ENCODE measurements around the gene MED28. TPM values are rescaled to one million over a fixed set of nuclear protein-coding genes. Genes with fewer than 3 reads are reported as not detected.
"Not testable (repeated sequence)": the region's sequence is repeated elsewhere in the genome, so short reads cannot be mapped to it uniquely, and the experiment has no call there.

MED28 gene
- polyA plus RNA-seq = 1 to 10 TPM; 5.0 to 9.8 TPM

GRCh38 chr4:17614416-17615299 is at the start of gene MED28:
Gene MED28, plus strand, starts transcription at chr4:17614641. Its CDS starts 14 bp downstream, at chr4:17614655.
- Histone ChIP-seq H3K27ac (ENCODE audit: low read depth in 2 of 2, low read length in 1 of 2) (peak within 1 kb of the TSS; percentile 59 to 91), H3K4me1 (ENCODE audit: control insufficient read depth in 2 of 2, insufficient read depth in 2 of 2, low read length in 1 of 2) (peaks cover 7 to 9% of the 10 kb centered on the region in 2 donors), H3K36me3 (ENCODE audit: control insufficient read depth in 2 of 2, insufficient read depth in 2 of 2, low read length in 1 of 2) (peaks cover 0 to 8% of the 10 kb centered on the region in 2 donors), H3K9me3 (ENCODE audit: control insufficient read depth in 2 of 2, insufficient read depth in 1 of 2, low read depth in 1 of 2, low read length in 1 of 2) (no peaks in the 10 kb centered on the region), H3K27me3 (ENCODE audit: control insufficient read depth in 1 of 2, insufficient read depth in 2 of 2, low read length in 2 of 2) (no peaks in the 10 kb centered on the region), H3K4me3 (ENCODE audit: low read depth in 1 of 2, low read length in 2 of 2) (peak within 1 kb of the TSS; percentile 75 to 99)
- 0% methylated on average over 46 of the region's 46 CpGs for WGBS, 2 donors

GRCh38 chr4:17565846-17566245 is 48.6 kb upstream of the MED28 start:
- H3K27ac ChIP-seq (ENCODE audit: low read depth in 2 of 2, low read length in 1 of 2) = no peak overlapping the region
- no peak overlapping the region for H3K4me3 ChIP-seq (ENCODE audit: low read depth in 1 of 2, low read length in 2 of 2)
- no peaks in the 10 kb centered on the region for H3K4me1 ChIP-seq (ENCODE audit: control insufficient read depth in 2 of 2, insufficient read depth in 2 of 2, low read length in 1 of 2)
- no peaks in the 10 kb centered on the region for H3K27me3 ChIP-seq (ENCODE audit: control insufficient read depth in 1 of 2, insufficient read depth in 2 of 2, low read length in 2 of 2)
- no peaks in the 10 kb centered on the region for H3K36me3 ChIP-seq (ENCODE audit: control insufficient read depth in 2 of 2, insufficient read depth in 2 of 2, low read length in 1 of 2)
- H3K9me3 ChIP-seq (ENCODE audit: control insufficient read depth in 2 of 2, insufficient read depth in 1 of 2, low read depth in 1 of 2, low read length in 1 of 2) = no peaks in the 10 kb centered on the region
- WGBS, 2 donors = 92% methylated on average over 3 of the region's 3 CpGs

GRCh38 chr4:17567271-17567670 is 47.2 kb upstream of the MED28 start:
- Histone ChIP-seq H3K4me1 (ENCODE audit: control insufficient read depth in 2 of 2, insufficient read depth in 2 of 2, low read length in 1 of 2) (no peaks in the 10 kb centered on the region), H3K9me3 (ENCODE audit: control insufficient read depth in 2 of 2, insufficient read depth in 1 of 2, low read depth in 1 of 2, low read length in 1 of 2) (no peaks in the 10 kb centered on the region), H3K36me3 (ENCODE audit: control insufficient read depth in 2 of 2, insufficient read depth in 2 of 2, low read length in 1 of 2) (no peaks in the 10 kb centered on the region), H3K27me3 (ENCODE audit: control insufficient read depth in 1 of 2, insufficient read depth in 2 of 2, low read length in 2 of 2) (no peaks in the 10 kb centered on the region), H3K27ac (ENCODE audit: low read depth in 2 of 2, low read length in 1 of 2) (no peak overlapping the region), H3K4me3 (ENCODE audit: low read depth in 1 of 2, low read length in 2 of 2) (no peak overlapping the region)
- 79 to 80% methylated on average over 2 of the region's 2 CpGs for WGBS, 2 donors

GRCh38 chr4:17574206-17574605 is 40.2 kb upstream of the MED28 start:
- no peaks in the 10 kb centered on the region for H3K4me1 ChIP-seq (ENCODE audit: control insufficient read depth in 2 of 2, insufficient read depth in 2 of 2, low read length in 1 of 2)
- H3K4me3 ChIP-seq (ENCODE audit: low read depth in 1 of 2, low read length in 2 of 2) = no peak overlapping the region
- no peaks in the 10 kb centered on the region for H3K9me3 ChIP-seq (ENCODE audit: control insufficient read depth in 2 of 2, insufficient read depth in 1 of 2, low read depth in 1 of 2, low read length in 1 of 2)
- WGBS, 2 donors = 91 to 95% methylated on average over 4 of the region's 4 CpGs
- H3K27me3 ChIP-seq (ENCODE audit: control insufficient read depth in 1 of 2, insufficient read depth in 2 of 2, low read length in 2 of 2) = no peaks in the 10 kb centered on the region
- no peaks in the 10 kb centered on the region for H3K36me3 ChIP-seq (ENCODE audit: control insufficient read depth in 2 of 2, insufficient read depth in 2 of 2, low read length in 1 of 2)
- H3K27ac ChIP-seq (ENCODE audit: low read depth in 2 of 2, low read length in 1 of 2) = no peak overlapping the region

GRCh38 chr4:17575177-17575576 is 39.3 kb upstream of the MED28 start:
- not testable (repeated sequence) for H3K36me3 ChIP-seq (ENCODE audit: control insufficient read depth in 2 of 2, insufficient read depth in 2 of 2, low read length in 1 of 2); H3K27ac ChIP-seq (ENCODE audit: low read depth in 2 of 2, low read length in 1 of 2); H3K4me3 ChIP-seq (ENCODE audit: low read depth in 1 of 2, low read length in 2 of 2); H3K9me3 ChIP-seq (ENCODE audit: control insufficient read depth in 2 of 2, insufficient read depth in 1 of 2, low read depth in 1 of 2, low read length in 1 of 2); H3K27me3 ChIP-seq (ENCODE audit: control insufficient read depth in 1 of 2, insufficient read depth in 2 of 2, low read length in 2 of 2); H3K4me1 ChIP-seq (ENCODE audit: control insufficient read depth in 2 of 2, insufficient read depth in 2 of 2, low read length in 1 of 2)
- WGBS, 2 donors = 93 to 94% methylated on average over 12 of the region's 12 CpGs

GRCh38 chr4:17576932-17577664 is 37.3 kb upstream of the MED28 start, which contains the start of gene LAP3:
Gene LAP3, plus strand, starts transcription at chr4:17577198. Its CDS starts 268 bp downstream, at chr4:17577466.
- Histone ChIP-seq H3K4me1 (ENCODE audit: control insufficient read depth in 2 of 2, insufficient read depth in 2 of 2, low read length in 1 of 2) (no peaks in the 10 kb centered on the region), H3K27me3 (ENCODE audit: control insufficient read depth in 1 of 2, insufficient read depth in 2 of 2, low read length in 2 of 2) (no peaks in the 10 kb centered on the region), H3K9me3 (ENCODE audit: control insufficient read depth in 2 of 2, insufficient read depth in 1 of 2, low read depth in 1 of 2, low read length in 1 of 2) (no peaks in the 10 kb centered on the region), H3K4me3 (ENCODE audit: low read depth in 1 of 2, low read length in 2 of 2) (peak within 1 kb of the TSS; percentile 87 to 91), H3K27ac (ENCODE audit: low read depth in 2 of 2, low read length in 1 of 2) (peak within 1 kb of the TSS; percentile 95 to 97), H3K36me3 (ENCODE audit: control insufficient read depth in 2 of 2, insufficient read depth in 2 of 2, low read length in 1 of 2) (no peaks in the 10 kb centered on the region)
- WGBS, 2 donors = 0 to 1% methylated on average over 91 of the region's 91 CpGs

- H3K27ac ChIP-seq (ENCODE audit: low read depth in 2 of 2, low read length in 1 of 2) = peak overlapping the region; percentile 95 to 97
- H3K4me3 ChIP-seq (ENCODE audit: low read depth in 1 of 2, low read length in 2 of 2) = peak overlapping the region; percentile 87 to 91
- peaks cover 0 to 2% of the 10 kb centered on the region in 2 donors for H3K36me3 ChIP-seq (ENCODE audit: control insufficient read depth in 2 of 2, insufficient read depth in 2 of 2, low read length in 1 of 2)
- no peaks in the 10 kb centered on the region for H3K4me1 ChIP-seq (ENCODE audit: control insufficient read depth in 2 of 2, insufficient read depth in 2 of 2, low read length in 1 of 2)
- no peaks in the 10 kb centered on the region for H3K9me3 ChIP-seq (ENCODE audit: control insufficient read depth in 2 of 2, insufficient read depth in 1 of 2, low read depth in 1 of 2, low read length in 1 of 2)
- no peaks in the 10 kb centered on the region for H3K27me3 ChIP-seq (ENCODE audit: control insufficient read depth in 1 of 2, insufficient read depth in 2 of 2, low read length in 2 of 2)
- 3 to 4% methylated on average over 33 of the region's 33 CpGs for WGBS, 2 donors
These were observed 36.6 kb upstream of the MED28 start for GRCh38 chr4:17577665-17578481.

- H3K9me3 ChIP-seq (ENCODE audit: control insufficient read depth in 2 of 2, insufficient read depth in 1 of 2, low read depth in 1 of 2, low read length in 1 of 2) = no peaks in the 10 kb centered on the region
- H3K4me3 ChIP-seq (ENCODE audit: low read depth in 1 of 2, low read length in 2 of 2) = peak overlapping the region in 1 of 2 donors; percentile 91
- H3K36me3 ChIP-seq (ENCODE audit: control insufficient read depth in 2 of 2, insufficient read depth in 2 of 2, low read length in 1 of 2) = peaks cover 0 to 7% of the 10 kb centered on the region in 2 donors
- H3K27me3 ChIP-seq (ENCODE audit: control insufficient read depth in 1 of 2, insufficient read depth in 2 of 2, low read length in 2 of 2) = no peaks in the 10 kb centered on the region
- peak overlapping the region in 1 of 2 donors; percentile 95 for H3K27ac ChIP-seq (ENCODE audit: low read depth in 2 of 2, low read length in 1 of 2)
- 50 to 53% methylated on average over 6 of the region's 6 CpGs for WGBS, 2 donors
- no peaks in the 10 kb centered on the region for H3K4me1 ChIP-seq (ENCODE audit: control insufficient read depth in 2 of 2, insufficient read depth in 2 of 2, low read length in 1 of 2)
These were observed 36.0 kb upstream of the MED28 start for GRCh38 chr4:17578482-17578891.

- no peak overlapping the region for H3K27ac ChIP-seq (ENCODE audit: low read depth in 2 of 2, low read length in 1 of 2)
These were observed 33.5 kb upstream of the MED28 start for GRCh38 chr4:17580969-17581368.

More at GRCh38 chr4:17580969-17581368, 33.5 kb upstream of the MED28 start:
- Histone ChIP-seq H3K9me3 (ENCODE audit: control insufficient read depth in 2 of 2, insufficient read depth in 1 of 2, low read depth in 1 of 2, low read length in 1 of 2) (no peaks in the 10 kb centered on the region), H3K4me3 (ENCODE audit: low read depth in 1 of 2, low read length in 2 of 2) (no peak overlapping the region), H3K36me3 (ENCODE audit: control insufficient read depth in 2 of 2, insufficient read depth in 2 of 2, low read length in 1 of 2) (peaks cover 7 to 18% of the 10 kb centered on the region in 2 donors), H3K4me1 (ENCODE audit: control insufficient read depth in 2 of 2, insufficient read depth in 2 of 2, low read length in 1 of 2) (no peaks in the 10 kb centered on the region), H3K27me3 (ENCODE audit: control insufficient read depth in 1 of 2, insufficient read depth in 2 of 2, low read length in 2 of 2) (no peaks in the 10 kb centered on the region)
- WGBS, 2 donors = 75 to 76% methylated on average over 7 of the region's 7 CpGs

All from esophagus (tissue), 2 donors.